HepG2 (cell line): ENCODE measurements around the gene VPS18. TPM values are rescaled to one million over a fixed set of nuclear protein-coding genes. Genes with fewer than 3 reads are reported as not detected.

Experiments used
- AFF4 ChIP-seq: sonication (generic); formaldehyde crosslinking; IDR thresholded peaks from 2 replicates; pipeline ENCODE4 v1.4.0; 2020; ENCODE audit warnings: missing genetic modification reagents
- ATF7-NPFF ChIP-seq: sonication (generic); formaldehyde crosslinking; IDR thresholded peaks from 2 replicates; pipeline ENCODE4 v1.8.1; 2023; ENCODE audit warnings: mild to moderate bottlenecking, low read depth, missing genetic modification reagents, moderate library complexity
- BRF2 ChIP-seq: sonication (generic); formaldehyde crosslinking; IDR thresholded peaks from 2 replicates; pipeline ENCODE4 v1.8.1; 2022; ENCODE audit warnings: mild to moderate bottlenecking, missing genetic modification reagents
- ERF ChIP-seq: IDR thresholded peaks from 2 replicates; pipeline ENCODE4 v1.6.1; 2018; ENCODE audit warnings: missing biosample characterization, missing genetic modification reagents
- ETV5 ChIP-seq: IDR thresholded peaks from 2 replicates; pipeline ENCODE4 v1.6.1; 2018; ENCODE audit warnings: missing biosample characterization, missing genetic modification reagents, inconsistent platforms, borderline replicate concordance
- HOXA3 ChIP-seq: sonication (generic); formaldehyde crosslinking; IDR thresholded peaks from 2 replicates; pipeline ENCODE4 v1.5.0; 2020; ENCODE audit warnings: missing genetic modification reagents
- MLLT10 ChIP-seq: sonication (generic); formaldehyde crosslinking; IDR thresholded peaks from 2 replicates; pipeline ENCODE4 v1.4.0; 2020; ENCODE audit warnings: missing genetic modification reagents
- MTF2 ChIP-seq: sonication (generic); formaldehyde crosslinking; IDR thresholded peaks from 2 replicates; pipeline ENCODE4 v1.5.0; 2020; ENCODE audit warnings: missing genetic modification reagents, borderline replicate concordance
- RBM22 ChIP-seq: fragments of 200-400 bp; formaldehyde crosslinking; optimal IDR thresholded peaks from 2 replicates; pipeline ENCODE3; 2017; ENCODE audit warnings: mild to moderate bottlenecking, low read length, moderate library complexity
- RNF2 ChIP-seq: fragments of 450-650 bp; conservative IDR thresholded peaks from 2 replicates; pipeline ENCODE4 v1.6.1; 2016; ENCODE audit warnings: low read depth
- TERF1 ChIP-seq: sonication (generic); formaldehyde crosslinking; IDR thresholded peaks from 2 replicates; pipeline ENCODE4 v1.8.0; 2022; ENCODE audit warnings: mild to moderate bottlenecking, missing genetic modification reagents, moderate library complexity
- ZBTB14 ChIP-seq: sonication (generic); formaldehyde crosslinking; IDR thresholded peaks from 2 replicates; pipeline ENCODE4 v1.4.0; 2020; ENCODE audit warnings: missing genetic modification reagents
- ZBTB38 ChIP-seq: sonication (generic); formaldehyde crosslinking; IDR thresholded peaks from 2 replicates; pipeline ENCODE4 v1.5.1; 2020; ENCODE audit warnings: mild to moderate bottlenecking, missing genetic modification reagents
- ZKSCAN8 ChIP-seq: IDR thresholded peaks from 2 replicates; pipeline ENCODE4 v1.6.1; 2016; ENCODE audit warnings: borderline replicate concordance, missing genetic modification reagents, missing compliant biosample characterization
- ZNF468 ChIP-seq: sonication (generic); formaldehyde crosslinking; IDR thresholded peaks from 2 replicates; pipeline ENCODE4 v1.8.0; 2022; ENCODE audit warnings: mild to moderate bottlenecking, moderate library complexity, missing genetic modification reagents
- ZNF564 ChIP-seq: sonication (generic); formaldehyde crosslinking; IDR thresholded peaks from 2 replicates; pipeline ENCODE4 v1.8.1; 2023; ENCODE audit warnings: mild to moderate bottlenecking, missing genetic modification reagents
- ZNF605 ChIP-seq: sonication (generic); formaldehyde crosslinking; IDR thresholded peaks from 2 replicates; pipeline ENCODE4 v1.8.0; 2022; ENCODE audit warnings: mild to moderate bottlenecking, missing genetic modification reagents
- ZNF674 ChIP-seq: sonication (generic); formaldehyde crosslinking; IDR thresholded peaks from 2 replicates; pipeline ENCODE4 v1.5.0; 2020; ENCODE audit warnings: low read depth, mild to moderate bottlenecking, missing genetic modification reagents
- ZNF704 ChIP-seq: sonication (generic); formaldehyde crosslinking; IDR thresholded peaks from 2 replicates; pipeline ENCODE4 v1.8.1; 2023; ENCODE audit warnings: mild to moderate bottlenecking, inconsistent platforms, moderate library complexity, missing genetic modification reagents, borderline replicate concordance
- ZNF747 ChIP-seq: sonication (generic); formaldehyde crosslinking; IDR thresholded peaks from 2 replicates; pipeline ENCODE4 v1.8.1; 2023; ENCODE audit warnings: missing genetic modification reagents, mild to moderate bottlenecking, borderline replicate concordance
- ZSCAN31 ChIP-seq: sonication (generic); formaldehyde crosslinking; IDR thresholded peaks from 2 replicates; pipeline ENCODE4 v1.5.0; 2020; ENCODE audit warnings: low read depth, mild to moderate bottlenecking, missing genetic modification reagents
- polyA plus RNA-seq, 8 experiments: library from polyadenylated mRNA; depleted of rRNA in 3 of 8; stranded (reverse) in 7 of 8; unstranded in 1 of 8; fragments of >200 nt; fragmentation: Illumina TruSeq in 4 of 8; extraction: Trizol in 4 of 8; gene quantifications; 2 replicates each; pipeline versions ENCODE4 v1.2.1 to v1.2.3, GENCODE V29; 2011 to 2016; ENCODE audit warnings: low read depth in 4 of 8, missing spikeins in 1 of 8, mixed read lengths in 1 of 8; ENCODE audit not compliant: insufficient read depth in 1 of 8
- total RNA-seq, 5 experiments: library from RNA; depleted of rRNA; stranded (reverse); fragments of >200 nt; fragmentation: Illumina TruSeq; extraction: Trizol; gene quantifications; 2 replicates each; pipeline ENCODE4 v1.2.3, GENCODE V29; 2016; ENCODE audit warnings: low read depth in 1 of 5

Gene VPS18
- total and polyA plus RNA-seq, 2 of the 13 experiments (the other 11 are each of a cell fraction or from before 2014, with no cell fraction given), result 5.8 to 17.0 TPM

- TF ChIP-seq BRF2 (no peak), ZNF747 (CRISPR knock-in tag) (no peak), ZNF704 (CRISPR knock-in tag) (no peak), ZNF674 (CRISPR knock-in tag) (no peak), RNF2 (peak; percentile 42; the same call in 1 of the 2 replicates), MLLT10 (CRISPR knock-in tag) (no peak), ZBTB38 (no peak), ZNF605 (CRISPR knock-in tag) (no peak), RBM22 (no peak), ZBTB14 (CRISPR knock-in tag) (no peak), MTF2 (CRISPR knock-in tag) (peak; percentile 96), TERF1 (CRISPR knock-in tag) (no peak), ATF7-NPFF (CRISPR knock-in tag) (0 out of 2 replicates have a peak, but pooled peaks have one; percentile 44), ZSCAN31 (CRISPR knock-in tag) (no peak), ZNF564 (CRISPR knock-in tag) (no peak), ETV5 (no peak), HOXA3 (CRISPR knock-in tag) (no peak), ERF (CRISPR knock-in tag) (0 out of 2 replicates have a peak, but pooled peaks have one; percentile 36), ZKSCAN8 (no peak), AFF4 (no peak), ZNF468 (CRISPR knock-in tag) (no peak)
These were observed 34.8 kb downstream of the VPS18 start, which contains the start of gene DLL4 (continued) for GRCh38 chr15:40928821-40929659.
